Measurements from ENCODE around the gene OVAAL.

Gene OVAAL

DNA sequence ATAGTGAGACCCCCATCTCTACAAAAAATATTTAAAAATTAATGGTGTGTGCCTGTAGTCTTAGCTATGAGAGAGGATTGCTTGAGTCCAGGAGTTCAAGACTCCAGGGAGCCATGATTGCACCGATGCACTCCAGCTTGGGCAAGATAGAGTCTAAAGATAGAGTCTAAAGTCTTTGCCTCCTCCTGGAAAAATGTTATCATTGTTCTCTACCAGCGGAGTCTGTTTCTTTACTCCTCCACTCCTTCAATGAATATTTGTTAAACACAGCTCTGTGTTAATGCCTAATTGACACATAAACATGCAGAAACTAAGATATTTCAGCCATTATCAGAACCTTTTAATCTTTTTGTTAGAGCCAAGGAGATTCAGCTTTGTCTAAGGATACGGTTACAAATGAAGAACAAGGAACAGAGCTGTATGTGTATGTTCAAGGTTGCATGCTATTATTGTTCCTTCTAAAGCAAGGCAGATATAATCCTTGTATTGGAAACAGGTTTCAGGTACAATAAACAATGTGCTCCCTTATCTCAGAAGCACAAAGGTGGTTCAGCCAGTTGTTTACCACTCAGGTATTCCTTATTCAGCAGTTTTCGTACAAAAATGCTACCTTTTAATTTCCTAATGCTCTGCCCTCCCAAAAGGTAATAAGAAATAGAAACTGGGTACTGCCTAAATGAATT, 15.4 kb downstream of the OVAAL start:
- no peaks in the 10 kb centered on the region for H3K9me3 ChIP-seq (ENCODE audit: control insufficient read depth, insufficient read depth, low read depth, low read length)
- no peak overlapping the region for H3K27ac ChIP-seq (ENCODE audit: extremely low read depth, low read depth, low read length)
- H3K36me3 ChIP-seq (ENCODE audit: control insufficient read depth in 2 of 2, insufficient read depth in 1 of 2, low read length in 2 of 2), result no peaks in the 10 kb centered on the region
- ChIA-PET POLR2A (no interaction called here), CTCF (no interaction called here)
- no peak overlapping the region for H3K4me3 ChIP-seq (ENCODE audit: low read depth, low read length)
- 0 out of 2 replicates have a peak, but pooled peaks cover 4% of the 10 kb centered on the region for H3K4me1 ChIP-seq (ENCODE audit: control insufficient read depth, insufficient read depth, low read length)
- TF ChIP-seq ZNF776 (tag by site-specific recombination; IDR thresholded peaks at IDR 0.05; ENCODE audit: borderline replicate concordance), result no peak

GRCh38 chr1:180577361-180577760, 18.6 kb downstream of the OVAAL start:
- Histone ChIP-seq H3K9me3 (ENCODE audit: control insufficient read depth, insufficient read depth, low read depth, low read length) (no peaks in the 10 kb centered on the region), H3K36me3 (ENCODE audit: control insufficient read depth in 2 of 2, insufficient read depth in 1 of 2, low read length in 2 of 2) (no peaks in the 10 kb centered on the region), H3K27ac (ENCODE audit: extremely low read depth, low read depth, low read length) (no peak overlapping the region), H3K4me1 (ENCODE audit: control insufficient read depth, insufficient read depth, low read length) (0 out of 2 replicates have a peak, but pooled peaks cover 4% of the 10 kb centered on the region), H3K4me3 (ENCODE audit: low read depth, low read length) (no peak overlapping the region)
- TF ChIP-seq, protein P1, sequence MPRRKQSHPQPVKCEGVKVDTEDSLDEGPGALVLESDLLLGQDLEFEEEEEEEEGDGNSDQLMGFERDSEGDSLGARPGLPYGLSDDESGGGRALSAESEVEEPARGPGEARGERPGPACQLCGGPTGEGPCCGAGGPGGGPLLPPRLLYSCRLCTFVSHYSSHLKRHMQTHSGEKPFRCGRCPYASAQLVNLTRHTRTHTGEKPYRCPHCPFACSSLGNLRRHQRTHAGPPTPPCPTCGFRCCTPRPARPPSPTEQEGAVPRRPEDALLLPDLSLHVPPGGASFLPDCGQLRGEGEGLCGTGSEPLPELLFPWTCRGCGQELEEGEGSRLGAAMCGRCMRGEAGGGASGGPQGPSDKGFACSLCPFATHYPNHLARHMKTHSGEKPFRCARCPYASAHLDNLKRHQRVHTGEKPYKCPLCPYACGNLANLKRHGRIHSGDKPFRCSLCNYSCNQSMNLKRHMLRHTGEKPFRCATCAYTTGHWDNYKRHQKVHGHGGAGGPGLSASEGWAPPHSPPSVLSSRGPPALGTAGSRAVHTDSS (tag by site-specific recombination; IDR thresholded peaks at IDR 0.05), result no peak
- TF ChIP-seq ZNF561 (tag by site-specific recombination; IDR thresholded peaks at IDR 0.05; ENCODE audit: borderline replicate concordance), result no peak
- no peak for TF ChIP-seq CTCF (tag by site-specific recombination; IDR thresholded peaks at IDR 0.05)
- no peak for TF ChIP-seq ZNF514 (tag by site-specific recombination; IDR thresholded peaks at IDR 0.05)
- TF ChIP-seq ZBTB1 (tag by site-specific recombination; IDR thresholded peaks at IDR 0.05), result no peak
- TF ChIP-seq PRDM10 (tag by site-specific recombination; IDR thresholded peaks at IDR 0.05), result no peak
- no peak for TF ChIP-seq REPIN1 (tag by site-specific recombination; IDR thresholded peaks at IDR 0.05; ENCODE audit: low read depth)
- TF ChIP-seq ZNF324 (tag by site-specific recombination; IDR thresholded peaks at IDR 0.05), result no peak
- no peak for TF ChIP-seq ZNF664 (tag by site-specific recombination; IDR thresholded peaks at IDR 0.05)
- no peak for TF ChIP-seq ZXDB (tag by site-specific recombination; IDR thresholded peaks at IDR 0.05)
- TF ChIP-seq TRIM28 (IDR thresholded peaks at IDR 0.05; ENCODE audit: borderline replicate concordance, low read length), result no peak
- no peak for TF ChIP-seq ZNF341 (tag by site-specific recombination; IDR thresholded peaks at IDR 0.05; ENCODE audit: low read depth)
- no peak for TF ChIP-seq ZNF529 (tag by site-specific recombination; IDR thresholded peaks at IDR 0.05; ENCODE audit: insufficient replicate concordance)
- TF ChIP-seq ZNF747 (tag by site-specific recombination; IDR thresholded peaks at IDR 0.05), result no peak
- TF ChIP-seq ZNF510 (tag by site-specific recombination; IDR thresholded peaks at IDR 0.05; ENCODE audit: insufficient replicate concordance), result no peak
- TF ChIP-seq ZNF555 (tag by site-specific recombination; conservative IDR thresholded peaks at IDR 0.05), result no peak
- no peak for TF ChIP-seq ZNF692 (tag by site-specific recombination; IDR thresholded peaks at IDR 0.05)
- CTCF ChIA-PET, result interaction anchor here (0.9 kb wide), 1 partner anchor 15 kb away, joined by 4 read pairs; no protein-coding TSS in a partner anchor
- POLR2A ChIA-PET, result no interaction called here
